WTC11 (cell line): ENCODE data around the gene ZC3H8.

Experiments
- ATF2 ChIP-seq: sonication (generic); formaldehyde crosslinking; IDR thresholded peaks from 2 replicates; pipeline ENCODE4 v1.8.1; 2022; ENCODE audit warnings: low read depth, missing genetic modification reagents, borderline replicate concordance
- CBFB ChIP-seq: sonication (generic); formaldehyde crosslinking; IDR thresholded peaks from 2 replicates; pipeline ENCODE4 v1.8.1; 2022; ENCODE audit warnings: mild to moderate bottlenecking, low read depth, missing genetic modification reagents
- CTCF ChIP-seq: fragments of 200-600 bp; IDR thresholded peaks from 2 replicates; pipeline ENCODE4 v1.8.0; 2022; ENCODE audit warnings: antibody characterized with exemption
- FOXJ3 ChIP-seq: sonication (generic); formaldehyde crosslinking; IDR thresholded peaks from 2 replicates; pipeline ENCODE4 v1.9.0; 2021; ENCODE audit warnings: missing genetic modification reagents, mild to moderate bottlenecking, borderline replicate concordance
- SP1 ChIP-seq: sonication (generic); formaldehyde crosslinking; conservative IDR thresholded peaks from 2 replicates; pipeline ENCODE4 v1.8.1; 2022; ENCODE audit warnings: missing genetic modification reagents
- ZNF121 ChIP-seq: sonication (generic); formaldehyde crosslinking; IDR thresholded peaks from 2 replicates; pipeline ENCODE4 v1.8.0; 2023; ENCODE audit warnings: missing genetic modification reagents
- TF ChIP-seq, protein P1 (sequence below): sonication (generic); formaldehyde crosslinking; IDR thresholded peaks from 2 replicates; pipeline ENCODE4 v1.8.1; 2022; ENCODE audit warnings: low read depth, mild to moderate bottlenecking, moderate library complexity, missing genetic modification reagents, borderline replicate concordance
- TF ChIP-seq, protein P2 (sequence below): sonication (generic); formaldehyde crosslinking; IDR thresholded peaks from 2 replicates; pipeline ENCODE4 v1.8.0; 2023; ENCODE audit warnings: missing genetic modification reagents, mild to moderate bottlenecking, borderline replicate concordance

DNA sequence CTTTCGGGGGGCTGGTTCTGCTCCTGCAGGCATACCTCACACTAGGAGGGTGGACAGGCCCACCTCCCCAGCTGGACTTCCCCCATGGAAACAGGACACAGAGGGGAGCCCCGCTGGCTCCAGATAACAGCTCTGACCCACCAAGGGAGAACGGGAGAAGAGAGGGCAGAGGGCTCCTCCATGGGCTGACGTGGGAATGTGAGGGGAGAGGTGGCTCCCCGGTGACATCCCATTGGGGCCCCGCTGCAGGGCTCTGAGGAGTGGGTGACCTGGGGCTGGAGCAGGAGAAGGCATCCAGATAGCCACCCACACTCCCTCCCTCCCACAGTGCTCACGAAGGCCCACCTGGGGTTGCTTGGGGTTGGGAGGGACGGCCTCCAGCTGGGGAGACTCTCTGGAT is 70.7 kb downstream of the ZC3H8 start:
- TF ChIP-seq FOXJ3 (no peak), CTCF (no peak), ATF2 (no peak), SP1 (CRISPR knock-in tag) (no peak), ZNF121 (CRISPR knock-in tag) (no peak), CBFB (CRISPR knock-in tag) (no peak)
- TF ChIP-seq, protein P1, sequence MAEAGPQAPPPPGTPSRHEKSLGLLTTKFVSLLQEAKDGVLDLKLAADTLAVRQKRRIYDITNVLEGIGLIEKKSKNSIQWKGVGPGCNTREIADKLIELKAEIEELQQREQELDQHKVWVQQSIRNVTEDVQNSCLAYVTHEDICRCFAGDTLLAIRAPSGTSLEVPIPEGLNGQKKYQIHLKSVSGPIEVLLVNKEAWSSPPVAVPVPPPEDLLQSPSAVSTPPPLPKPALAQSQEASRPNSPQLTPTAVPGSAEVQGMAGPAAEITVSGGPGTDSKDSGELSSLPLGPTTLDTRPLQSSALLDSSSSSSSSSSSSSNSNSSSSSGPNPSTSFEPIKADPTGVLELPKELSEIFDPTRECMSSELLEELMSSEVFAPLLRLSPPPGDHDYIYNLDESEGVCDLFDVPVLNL = no peak
- TF ChIP-seq, protein P2, sequence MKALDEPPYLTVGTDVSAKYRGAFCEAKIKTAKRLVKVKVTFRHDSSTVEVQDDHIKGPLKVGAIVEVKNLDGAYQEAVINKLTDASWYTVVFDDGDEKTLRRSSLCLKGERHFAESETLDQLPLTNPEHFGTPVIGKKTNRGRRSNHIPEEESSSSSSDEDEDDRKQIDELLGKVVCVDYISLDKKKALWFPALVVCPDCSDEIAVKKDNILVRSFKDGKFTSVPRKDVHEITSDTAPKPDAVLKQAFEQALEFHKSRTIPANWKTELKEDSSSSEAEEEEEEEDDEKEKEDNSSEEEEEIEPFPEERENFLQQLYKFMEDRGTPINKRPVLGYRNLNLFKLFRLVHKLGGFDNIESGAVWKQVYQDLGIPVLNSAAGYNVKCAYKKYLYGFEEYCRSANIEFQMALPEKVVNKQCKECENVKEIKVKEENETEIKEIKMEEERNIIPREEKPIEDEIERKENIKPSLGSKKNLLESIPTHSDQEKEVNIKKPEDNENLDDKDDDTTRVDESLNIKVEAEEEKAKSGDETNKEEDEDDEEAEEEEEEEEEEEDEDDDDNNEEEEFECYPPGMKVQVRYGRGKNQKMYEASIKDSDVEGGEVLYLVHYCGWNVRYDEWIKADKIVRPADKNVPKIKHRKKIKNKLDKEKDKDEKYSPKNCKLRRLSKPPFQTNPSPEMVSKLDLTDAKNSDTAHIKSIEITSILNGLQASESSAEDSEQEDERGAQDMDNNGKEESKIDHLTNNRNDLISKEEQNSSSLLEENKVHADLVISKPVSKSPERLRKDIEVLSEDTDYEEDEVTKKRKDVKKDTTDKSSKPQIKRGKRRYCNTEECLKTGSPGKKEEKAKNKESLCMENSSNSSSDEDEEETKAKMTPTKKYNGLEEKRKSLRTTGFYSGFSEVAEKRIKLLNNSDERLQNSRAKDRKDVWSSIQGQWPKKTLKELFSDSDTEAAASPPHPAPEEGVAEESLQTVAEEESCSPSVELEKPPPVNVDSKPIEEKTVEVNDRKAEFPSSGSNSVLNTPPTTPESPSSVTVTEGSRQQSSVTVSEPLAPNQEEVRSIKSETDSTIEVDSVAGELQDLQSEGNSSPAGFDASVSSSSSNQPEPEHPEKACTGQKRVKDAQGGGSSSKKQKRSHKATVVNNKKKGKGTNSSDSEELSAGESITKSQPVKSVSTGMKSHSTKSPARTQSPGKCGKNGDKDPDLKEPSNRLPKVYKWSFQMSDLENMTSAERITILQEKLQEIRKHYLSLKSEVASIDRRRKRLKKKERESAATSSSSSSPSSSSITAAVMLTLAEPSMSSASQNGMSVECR (CRISPR knock-in tag) = no peak
